ENCODE results near the gene PIGC.
"Not testable (repeated sequence)": the region's sequence is repeated elsewhere in the genome, so short reads cannot be mapped to it uniquely, and the experiment has no call there.

The PIGC gene

DNA sequence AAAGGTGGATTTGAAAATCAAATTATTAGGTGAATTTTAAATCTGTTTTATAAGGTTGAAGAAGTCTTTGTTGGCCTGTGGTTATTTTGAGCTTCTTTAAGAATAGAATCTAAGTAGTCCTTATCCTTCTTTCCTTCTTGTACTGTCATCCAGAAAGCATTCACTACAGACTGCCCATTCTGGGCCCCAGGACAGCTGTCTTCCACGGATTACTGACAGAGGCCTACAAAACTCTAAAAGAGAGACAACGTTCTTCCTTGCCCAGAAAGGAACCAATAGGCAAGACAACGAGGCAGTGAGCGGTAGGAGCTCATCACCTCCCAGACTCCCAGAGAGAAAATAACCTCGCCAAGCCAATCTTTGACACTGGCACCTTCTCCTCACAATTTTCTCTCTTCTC, 24.4 kb upstream of the PIGC start:
- DNase-seq = no peak

DNA sequence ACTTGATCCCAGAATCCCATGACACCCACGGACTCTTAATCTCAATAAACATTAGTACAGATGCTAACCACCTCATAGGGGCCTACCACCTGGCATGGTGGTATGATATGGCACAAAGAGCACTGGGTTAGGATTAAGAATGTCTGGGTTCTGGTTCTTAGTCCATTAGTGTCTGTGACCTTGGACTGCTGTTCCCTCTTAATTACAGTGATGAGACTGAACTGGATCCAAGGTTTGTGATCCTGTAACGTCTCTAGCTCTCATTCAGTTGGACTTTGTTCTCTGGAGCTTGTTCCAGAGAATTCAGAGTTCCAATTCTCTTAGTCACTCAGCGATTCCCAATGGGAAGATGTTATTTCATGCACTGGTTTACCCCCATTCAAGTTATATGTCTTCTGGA, 23.6 kb upstream of the PIGC start:
- no peak for DNase-seq

DNA sequence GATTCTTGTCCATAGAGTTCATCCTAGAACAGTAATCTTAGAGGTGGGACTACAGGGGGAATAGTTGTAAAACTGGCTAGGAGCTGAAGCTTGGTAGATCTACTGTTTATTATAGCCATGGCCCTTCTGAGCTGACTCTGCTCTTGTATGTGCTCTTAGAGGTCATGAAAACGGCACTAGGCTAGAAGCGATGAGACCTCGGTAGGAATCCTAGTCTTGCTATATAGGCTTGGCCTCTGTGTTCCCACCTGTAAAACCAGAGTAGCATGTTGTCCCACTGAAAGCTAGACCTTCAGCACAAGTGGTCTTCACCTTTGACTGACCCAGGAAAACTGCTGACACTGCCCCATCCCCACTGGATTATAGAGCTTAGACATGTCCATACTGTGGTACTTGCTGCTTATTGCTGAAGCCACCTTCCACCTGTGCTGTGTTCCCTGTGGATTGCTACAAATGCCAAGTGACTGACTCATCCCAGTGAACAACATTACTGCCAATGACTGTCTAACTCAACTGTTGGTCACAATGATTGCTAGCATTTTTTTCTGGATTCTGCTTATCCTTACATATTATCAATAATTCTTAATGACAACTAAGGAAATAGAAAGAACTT, 23.0 kb upstream of the PIGC start:
- DNase-seq = no peak

DNA sequence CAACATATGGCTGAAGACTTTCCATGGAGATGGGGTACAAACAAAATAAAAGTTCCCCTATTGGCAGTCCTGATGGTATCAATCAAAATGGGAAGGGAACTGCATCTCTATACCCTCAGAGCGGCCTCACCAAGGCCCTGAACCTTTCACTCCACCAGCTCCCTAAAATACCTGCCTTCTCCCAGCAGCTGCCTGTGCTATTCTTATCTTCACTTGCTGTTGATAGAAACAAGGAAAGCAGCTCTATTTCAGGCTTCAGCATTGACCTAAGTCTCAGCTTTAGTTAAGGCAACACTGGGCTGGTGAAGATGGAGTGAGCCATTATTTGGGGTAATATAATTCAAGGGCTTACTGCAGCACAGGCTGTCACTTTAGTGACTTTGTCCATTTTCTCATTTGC, 21.7 kb upstream of the PIGC start:
- DNase-seq = no peak

DNA sequence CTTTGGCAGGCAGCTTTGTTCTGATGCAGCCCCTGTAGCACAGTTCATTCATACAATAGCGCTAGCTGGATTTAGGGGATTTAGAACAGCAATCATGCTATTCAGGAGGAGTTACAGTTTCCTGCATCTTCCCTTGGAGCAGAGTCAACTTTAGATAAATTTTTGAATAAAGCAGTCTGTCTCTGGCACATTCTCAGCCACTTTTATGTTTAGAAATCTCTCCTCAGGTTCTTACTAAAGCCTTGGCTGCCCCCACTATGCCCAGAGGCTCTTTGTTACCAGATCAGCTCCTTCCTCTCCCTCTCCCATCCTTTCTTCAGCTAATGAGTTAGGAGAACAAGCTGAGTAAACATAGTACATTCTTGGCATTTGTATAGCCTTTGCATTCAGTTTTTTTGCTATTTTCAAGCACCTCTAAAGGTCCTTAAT, 17.0 kb upstream of the PIGC start:
- no peak for DNase-seq

DNA sequence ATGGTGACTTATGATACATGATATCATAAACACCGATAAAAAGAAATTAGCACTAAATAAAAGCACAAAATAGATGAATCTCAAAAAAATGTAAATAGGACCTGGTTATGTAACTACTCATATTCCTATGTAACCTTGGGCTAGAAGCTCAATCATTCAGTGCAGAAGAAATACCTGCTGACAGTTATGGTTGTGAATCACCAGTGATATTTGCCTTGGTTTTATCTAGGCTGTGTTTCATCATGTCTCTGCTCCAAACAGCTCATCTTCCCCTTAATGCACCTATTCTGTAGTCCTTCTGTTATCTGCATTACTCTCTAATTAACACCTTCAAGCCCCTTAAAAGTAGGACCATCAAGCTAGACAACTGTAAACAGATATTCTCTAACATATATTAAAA, 16.3 kb upstream of the PIGC start:
- no peak for DNase-seq

DNA sequence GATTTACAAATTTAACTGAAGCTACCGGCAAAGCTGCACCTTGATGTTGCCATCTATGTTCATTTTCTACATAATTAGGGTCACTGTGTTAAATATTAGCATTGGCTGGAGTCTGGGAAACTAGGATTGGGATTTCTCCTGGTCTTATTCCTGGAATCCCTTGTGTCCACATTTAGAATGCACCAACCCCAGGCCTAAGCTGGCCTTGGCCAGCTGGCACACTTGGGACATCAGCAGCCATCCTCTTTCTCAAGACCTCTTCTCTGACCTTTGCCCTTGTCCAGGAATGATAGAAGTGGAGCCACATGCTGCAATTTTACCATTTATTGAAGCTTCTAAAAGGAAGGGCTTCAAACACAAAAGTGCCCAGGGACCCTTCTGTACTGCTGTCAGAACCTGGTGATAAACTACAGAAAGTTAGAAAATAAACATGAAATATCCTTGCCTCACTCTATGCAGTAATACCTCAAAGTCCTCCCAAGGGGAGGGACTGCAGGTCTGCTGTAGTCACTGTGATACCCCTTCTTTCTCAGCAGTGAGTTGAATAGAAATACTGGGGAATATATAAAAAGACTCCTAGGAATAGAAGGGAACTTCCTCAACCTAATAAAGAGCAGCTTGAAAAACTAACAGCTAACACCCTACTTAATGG, 13.7 kb upstream of the PIGC start:
- no peak for DNase-seq

DNA sequence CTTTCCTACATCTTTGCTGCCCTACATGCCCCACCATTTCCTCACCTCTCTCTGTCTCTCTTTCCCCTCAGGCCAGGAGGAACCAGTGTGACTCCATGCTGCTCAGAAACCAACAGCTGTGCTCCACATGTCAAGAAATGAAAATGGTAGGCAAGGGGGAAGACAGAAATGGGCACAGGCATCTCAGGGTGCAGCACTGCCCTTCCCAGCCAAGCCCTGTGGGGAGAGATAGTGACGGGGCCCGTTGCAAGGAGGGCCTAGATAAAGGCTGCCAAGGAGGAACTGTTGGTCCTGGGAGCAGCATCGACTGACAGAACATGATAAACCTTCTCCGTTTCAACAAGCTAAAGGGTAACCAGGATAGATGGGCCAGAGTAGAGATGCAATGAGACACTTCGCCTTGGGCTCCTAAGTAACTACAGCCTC, 12.5 kb upstream of the PIGC start:
- DNase-seq = no peak

DNA sequence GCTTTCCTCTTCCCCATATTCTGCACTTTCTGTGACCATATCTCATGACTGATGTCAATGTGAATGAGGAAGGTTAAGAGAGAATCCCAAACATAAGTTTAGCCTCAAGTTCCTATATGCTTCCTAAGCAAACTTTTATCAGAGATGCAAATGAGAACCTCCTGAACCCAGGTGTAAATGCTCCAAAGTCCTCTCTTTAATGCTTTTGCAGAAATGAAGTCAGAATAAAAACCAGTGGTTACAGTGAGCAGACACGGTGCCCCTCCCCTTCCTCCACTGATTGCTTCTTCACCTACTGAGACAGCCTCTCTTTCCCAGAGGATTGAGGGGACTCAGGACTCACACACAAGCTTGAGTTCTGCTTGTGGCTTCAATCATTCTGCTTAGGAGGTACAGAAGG, 11.6 kb upstream of the PIGC start:
- DNase-seq = no peak

DNA sequence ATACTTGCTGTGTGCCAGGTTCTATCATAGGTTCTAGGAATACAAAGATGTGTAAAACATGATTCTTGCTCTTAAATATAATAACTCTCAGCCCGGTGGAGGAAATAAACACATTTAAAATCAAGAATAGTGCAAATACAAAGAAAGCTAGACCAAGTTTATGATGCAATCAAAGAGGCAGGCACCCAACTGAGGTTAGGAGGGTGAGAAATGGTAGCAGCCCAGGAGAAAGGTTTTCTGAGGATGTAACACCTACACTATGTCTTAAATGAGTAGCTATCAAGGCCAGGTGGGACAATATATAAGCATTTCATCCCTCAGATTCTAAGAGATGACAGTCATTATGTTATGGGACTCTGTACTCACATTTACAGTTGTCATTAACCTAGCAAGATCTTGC, 9.7 kb upstream of the PIGC start:
- no peak for DNase-seq

DNA sequence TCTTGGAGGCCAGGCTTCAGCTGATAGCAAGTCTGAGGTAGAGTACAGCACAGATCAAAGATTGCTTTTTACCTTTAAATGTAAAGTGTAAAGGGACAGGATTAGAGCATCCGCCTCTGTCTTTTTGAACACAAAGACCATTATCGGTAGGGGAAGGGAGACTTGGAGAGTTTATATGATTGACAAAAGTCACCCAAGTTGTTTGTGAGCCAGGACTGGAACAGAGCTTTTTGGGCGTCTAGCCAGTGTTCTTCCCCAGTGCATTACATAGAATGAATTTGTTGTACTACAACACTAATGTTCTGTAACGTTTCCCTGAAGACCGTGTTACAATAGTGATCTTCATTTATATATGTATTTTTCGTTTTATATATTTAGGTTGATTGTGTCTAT, 9.3 kb upstream of the PIGC start:
- DNase-seq = no peak

DNA sequence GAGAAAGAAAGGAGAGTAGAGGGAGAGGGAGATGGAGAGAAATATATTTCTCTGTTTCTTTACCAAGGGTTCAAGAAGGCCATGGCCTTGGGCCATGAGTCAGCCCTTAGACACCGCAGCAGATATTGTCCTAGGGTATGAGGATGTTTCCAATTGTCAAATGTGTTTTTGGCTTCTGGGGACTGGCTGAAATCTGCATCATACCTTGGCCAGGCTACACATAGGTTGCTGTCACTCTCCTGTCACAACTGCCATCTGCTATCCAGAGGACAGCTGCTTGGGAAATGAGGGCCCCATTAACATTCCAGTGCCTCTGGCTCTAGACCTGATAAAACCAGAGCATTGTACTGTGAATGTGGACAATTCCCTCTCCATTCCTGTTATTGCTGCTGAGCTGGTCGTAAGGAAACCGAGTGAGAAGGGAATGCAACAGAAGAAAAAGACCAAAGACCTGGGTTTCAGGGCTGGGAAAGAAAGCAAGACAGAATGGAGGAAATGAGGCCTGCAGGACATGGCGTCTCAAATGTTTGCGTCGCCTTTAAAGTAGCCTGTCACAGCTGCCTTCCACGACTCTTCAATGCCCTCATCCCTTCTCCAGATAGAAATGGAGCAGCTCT, 8.8 kb upstream of the PIGC start:
- no peak for DNase-seq

DNA sequence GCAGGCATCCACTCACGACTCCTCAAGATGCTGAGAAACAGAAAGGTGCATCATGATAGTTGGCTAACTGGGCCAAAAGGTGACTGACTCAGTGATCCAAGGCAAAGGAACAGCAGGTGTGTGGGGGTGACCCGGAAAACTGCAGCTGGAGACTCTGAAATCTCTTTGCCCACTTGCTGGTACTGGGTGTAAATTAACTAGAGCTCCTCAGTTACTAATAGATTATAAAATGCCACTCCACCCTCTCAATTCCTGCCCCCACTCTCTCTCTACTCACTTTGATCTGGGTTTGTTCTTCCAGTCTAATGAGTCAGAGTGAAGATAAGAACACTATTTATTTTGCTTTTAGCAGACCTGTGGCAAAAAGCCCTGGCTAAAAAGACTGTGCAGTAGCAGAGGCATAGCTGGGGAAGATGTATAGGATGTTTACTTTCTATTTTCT, 7.2 kb upstream of the PIGC start:
- no peak for DNase-seq

DNA sequence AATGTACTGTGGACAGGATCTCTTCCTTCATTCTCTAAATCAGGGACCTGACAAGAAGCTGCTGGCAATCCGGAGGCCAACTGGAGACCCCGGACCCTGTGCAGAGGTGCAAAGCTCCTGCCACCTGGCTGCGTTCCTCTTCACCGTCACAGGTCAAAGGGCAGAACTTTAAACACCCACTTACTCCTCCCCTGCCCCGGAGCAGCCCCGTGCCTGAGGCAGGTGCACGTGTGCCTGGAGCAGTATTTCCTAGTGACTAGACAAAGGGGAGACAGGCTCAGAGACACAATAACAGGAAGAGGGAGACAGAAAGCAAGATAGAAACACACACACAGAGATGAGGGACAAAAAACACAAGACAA, 6.6 kb upstream of the PIGC start:
- DNase-seq = peak; percentile 49

DNA sequence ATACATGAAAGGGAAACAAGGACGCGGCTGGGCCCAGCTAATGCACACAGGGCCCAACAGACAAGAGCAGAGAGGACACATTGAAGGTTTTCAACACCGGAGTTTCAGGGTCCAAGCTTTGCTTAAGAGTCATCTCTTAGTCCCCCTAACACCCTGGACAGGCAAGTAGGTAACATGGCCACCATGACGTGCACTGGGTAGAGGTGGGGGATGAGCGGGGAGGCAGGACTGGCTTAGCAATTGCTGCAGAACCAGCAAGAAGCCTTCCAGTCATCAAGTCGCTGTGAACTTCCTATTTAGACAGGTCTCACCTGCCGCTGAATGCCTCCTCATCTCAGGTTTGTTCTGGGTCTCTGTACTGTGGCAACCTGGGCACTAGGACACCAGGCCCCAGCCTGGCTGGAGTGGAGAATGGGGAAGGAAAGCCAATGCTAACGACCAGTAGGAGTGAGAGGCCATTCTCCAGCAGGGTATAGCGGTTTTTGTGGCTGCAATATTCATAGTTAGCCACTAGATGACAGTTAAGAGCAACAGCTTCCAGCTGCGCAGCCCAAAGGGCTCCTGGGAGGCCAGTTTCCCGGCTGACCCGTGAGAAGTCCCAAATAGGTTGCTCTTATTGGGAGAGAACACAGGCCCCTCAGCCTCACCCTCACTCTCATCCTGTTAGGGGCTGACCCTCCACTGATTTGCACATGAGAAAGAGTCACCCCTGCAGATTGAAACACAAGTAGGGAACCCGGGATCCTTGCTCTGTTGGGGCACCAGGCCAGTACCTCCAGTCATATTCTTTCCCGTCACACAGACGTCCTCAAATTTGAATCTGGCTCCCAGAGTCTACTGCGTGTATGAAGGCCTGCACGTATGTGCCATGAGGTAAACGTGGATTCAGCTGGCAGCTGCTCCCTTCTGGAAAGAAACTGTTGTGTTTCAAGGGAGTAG, 6.0 kb upstream of the PIGC start:
- DNase-seq = peak; percentile 68

DNA sequence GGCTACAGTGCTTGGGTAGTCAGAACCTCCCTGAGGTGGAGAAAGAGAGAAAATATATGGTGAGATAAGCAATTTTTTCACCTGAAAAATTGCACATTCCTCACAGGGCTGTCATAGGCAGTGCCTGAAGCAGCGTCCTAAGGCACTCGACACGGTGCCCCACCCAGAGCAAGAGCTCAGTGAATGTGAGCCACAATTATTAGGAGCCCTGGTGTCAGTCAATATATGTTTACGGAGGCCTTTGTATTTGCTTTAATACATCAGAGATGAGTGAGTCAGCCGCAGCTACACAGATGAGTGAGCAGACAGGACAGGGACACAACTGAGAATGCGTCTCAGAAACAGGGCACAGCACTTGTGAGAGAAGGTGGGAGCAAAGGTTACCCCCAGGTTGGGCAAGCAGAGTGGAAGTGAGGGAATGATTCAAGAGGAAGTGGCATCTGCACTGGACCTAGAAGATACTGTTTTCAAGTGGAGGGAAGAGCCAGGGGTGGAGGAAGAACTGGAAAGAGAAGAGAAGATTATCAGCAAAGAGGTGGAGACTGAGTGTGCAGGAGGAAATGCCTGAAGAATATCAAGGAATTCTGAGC, 5.2 kb upstream of the PIGC start:
- peak; percentile 25 for DNase-seq

DNA sequence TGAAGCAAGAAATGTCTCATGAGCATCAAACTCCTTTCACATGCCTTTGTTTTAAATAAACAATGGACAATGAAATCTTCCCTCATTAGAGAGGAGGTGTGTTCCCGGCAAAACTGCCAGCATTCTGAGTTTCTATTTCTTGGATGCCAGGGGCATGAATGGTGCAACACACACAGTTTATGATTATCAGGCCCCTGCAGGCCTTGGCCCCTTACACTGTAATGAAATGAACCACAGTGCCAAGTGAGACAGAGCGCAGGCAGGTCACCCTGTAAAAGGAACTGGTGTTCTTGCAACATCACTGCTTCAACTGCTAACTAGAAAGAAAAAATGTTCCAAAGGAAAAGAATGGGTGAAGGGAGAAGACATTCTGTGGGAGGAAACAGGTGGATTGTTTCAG, 3.8 kb upstream of the PIGC start:
- no peak for DNase-seq

DNA sequence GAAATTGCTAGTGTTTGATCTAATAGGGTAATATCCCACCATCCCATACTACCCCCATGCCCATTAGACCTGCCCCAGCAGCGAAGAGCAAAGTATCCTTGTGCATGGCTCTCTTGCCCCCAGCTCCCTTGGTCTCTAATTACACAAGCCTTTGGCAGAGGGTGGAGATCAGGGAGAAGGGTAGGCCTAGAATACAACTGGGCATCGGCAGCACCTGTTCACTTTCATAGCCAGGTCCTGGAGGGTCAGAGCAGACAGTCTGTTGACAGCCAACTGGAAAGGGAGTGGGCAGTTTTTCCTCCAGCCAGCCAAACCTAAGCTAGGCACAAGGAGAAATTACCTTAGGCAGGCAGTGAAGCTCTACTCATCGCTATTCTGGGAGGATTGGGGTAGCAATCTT, 2.7 kb upstream of the PIGC start:
- no peak for DNase-seq

DNA sequence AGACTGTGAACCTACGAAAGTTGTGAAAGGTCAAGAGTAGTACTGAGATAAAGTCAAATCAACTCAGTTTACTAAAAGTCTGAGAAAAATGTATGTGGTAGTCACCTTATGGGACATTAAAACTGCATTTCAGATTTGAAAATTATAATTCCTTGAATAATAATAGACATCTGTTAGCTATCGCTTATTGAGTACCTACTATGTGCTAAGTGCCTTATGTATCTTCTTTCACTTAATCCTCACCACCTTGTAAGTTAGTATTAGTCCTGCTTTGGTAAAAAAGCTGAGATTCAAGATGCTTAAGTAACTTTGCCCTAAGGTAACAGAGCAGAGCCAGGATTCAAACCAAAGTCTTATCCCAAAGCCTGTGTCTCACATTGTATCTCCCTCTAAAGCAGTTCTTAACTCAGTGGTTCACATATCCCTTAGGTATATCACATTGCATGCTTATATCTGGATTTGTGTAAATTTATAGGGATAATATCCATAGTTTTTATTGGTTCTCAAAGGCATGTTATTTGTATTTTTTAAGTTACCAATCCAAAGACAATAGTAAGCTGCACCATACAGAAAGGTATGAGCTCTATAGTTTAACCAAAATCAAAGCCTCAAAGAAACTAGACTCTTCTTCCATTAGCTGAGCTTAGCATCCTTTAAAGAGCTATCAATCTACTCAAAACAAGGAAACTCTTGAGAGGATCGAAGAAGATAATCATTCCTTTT, 865 bp downstream of the PIGC start:
- no peak for DNase-seq

DNA sequence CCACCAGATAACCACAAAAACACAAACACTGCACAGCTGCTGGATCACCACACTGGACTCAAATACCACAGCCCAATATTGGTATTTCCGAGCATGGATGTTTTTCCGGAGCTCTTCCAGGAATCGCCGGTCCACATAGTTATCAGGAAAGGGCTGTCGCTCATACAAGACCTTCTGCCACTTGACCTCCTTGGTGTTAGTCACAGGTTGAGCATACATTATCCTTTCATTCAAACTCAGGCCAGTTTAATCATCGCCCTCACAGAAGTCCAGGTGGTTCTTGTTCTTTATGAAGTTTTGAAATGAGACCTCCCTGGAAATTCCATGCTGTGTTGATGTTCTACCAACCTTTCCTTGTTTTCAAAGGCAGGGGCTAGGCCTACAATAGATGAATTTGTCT, 1.5 kb downstream of the PIGC start:
- no peak for DNase-seq

DNA sequence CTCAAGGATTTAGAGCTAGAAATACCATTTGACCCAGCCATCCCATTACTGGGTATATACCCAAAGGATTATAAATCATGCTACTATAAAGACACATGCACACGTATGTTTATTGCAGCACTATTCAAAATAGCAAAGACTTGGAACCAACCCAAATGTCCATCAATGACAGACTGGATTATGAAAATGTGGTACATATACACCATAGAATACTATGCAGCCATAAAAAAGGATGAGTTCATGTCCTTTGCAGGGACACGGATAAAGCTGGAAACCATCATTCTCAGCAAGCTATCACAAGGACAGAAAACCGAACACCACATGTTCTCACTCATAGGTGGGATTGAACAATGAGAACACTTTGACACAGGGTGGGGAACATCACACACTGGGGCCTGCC, 6.7 kb downstream of the PIGC start:
- not testable (repeated sequence) for DNase-seq

DNA sequence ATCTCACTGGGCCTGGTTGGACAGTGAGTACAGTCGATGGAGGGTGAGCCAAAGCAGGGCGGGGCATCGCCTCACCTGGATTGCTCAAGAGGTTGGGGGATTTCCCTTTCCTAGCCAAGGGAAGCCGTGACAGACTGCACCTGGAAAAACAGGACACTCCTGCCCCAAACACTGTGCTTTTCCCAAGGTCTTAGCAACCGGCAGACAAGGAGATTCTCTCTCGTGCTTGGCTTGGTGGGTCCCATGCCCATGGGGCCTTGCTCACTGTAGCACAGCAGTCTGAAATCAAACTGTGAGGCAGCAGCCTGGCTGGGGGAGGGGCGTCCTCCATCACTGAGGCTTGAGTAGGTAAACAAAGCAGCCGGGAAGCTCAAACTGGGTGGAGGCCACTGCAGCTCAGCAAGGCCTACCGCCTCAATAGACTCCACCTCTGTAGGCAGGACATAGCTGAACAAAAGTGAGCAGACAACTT, 12.1 kb downstream of the PIGC start:
- DNase-seq = no peak
